GM21367 (cell line): ENCODE data around the gene ST7.

Source experiments
- ATAC-seq: cut with Tn5 transposase; IDR thresholded peaks from one replicate; pipeline ENCODE4 v1.9.1; 2021; ENCODE audit not compliant: unreplicated experiment

Gene ST7

GRCh38 chr7:117145333-117145732, 192.0 kb downstream of the ST7 start:
- ATAC-seq, result no peak

DNA sequence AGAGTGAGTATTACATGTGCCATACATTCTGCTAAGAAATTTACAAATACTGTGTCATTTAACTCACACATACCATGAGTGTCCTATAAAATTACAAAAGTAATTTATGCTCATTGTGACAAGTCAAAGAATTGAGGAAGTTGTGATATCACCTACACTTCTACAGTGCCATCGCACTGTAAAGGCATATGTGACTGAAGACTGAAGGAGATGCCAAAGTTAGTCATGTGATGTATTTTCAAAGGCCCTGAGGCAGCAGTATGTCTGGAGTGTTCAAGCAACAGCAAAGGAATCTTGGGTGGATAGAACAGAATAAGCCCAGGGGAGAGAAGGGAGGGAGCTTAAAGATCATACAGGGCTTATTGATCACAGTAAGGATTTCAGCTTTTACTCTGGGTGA, 192.8 kb downstream of the ST7 start:
- no peak for ATAC-seq

DNA sequence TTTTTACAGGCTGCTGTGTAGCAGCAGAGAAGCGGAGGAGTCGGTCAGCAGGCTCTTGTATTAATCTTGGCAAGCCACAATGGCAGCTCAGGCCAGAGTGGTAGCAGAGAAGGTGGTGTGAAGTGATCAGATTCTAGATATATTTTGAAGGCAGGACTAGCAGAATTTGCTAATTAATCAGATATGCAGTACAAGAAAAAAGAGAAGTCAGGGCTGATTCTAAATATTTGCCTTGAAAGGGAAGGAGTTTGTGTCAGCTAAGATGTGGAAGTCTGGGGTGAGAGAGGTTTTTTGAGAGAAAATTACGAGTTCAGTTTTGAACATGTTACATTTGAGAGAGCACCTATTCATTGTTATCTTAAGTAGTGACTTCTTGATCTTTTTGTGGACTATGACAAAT, 193.2 kb downstream of the ST7 start:
- ATAC-seq, result no peak

DNA sequence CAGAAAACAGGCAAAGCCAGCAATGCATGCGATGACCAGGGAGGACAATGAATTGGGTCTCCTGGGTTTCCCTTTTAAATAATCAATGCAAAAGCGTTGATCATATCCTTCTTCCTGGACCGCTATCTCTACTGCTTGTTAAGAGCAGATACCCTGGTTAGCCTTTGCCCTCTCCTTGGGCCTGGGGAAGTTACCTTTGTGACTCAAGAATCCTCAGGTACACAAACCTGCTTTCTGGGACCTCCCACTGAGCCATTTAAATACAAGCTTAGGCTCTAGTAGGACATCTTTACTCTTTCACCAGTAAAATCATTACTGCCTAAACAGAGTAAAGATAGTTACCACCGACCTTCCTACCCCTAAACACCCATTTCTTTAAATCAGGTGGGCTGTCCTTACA, 195.7 kb downstream of the ST7 start:
- no peak for ATAC-seq

- no peak for ATAC-seq
Measured at GRCh38 chr7:117149692-117150091, 196.4 kb downstream of the ST7 start.

- no peak for ATAC-seq
Measured at GRCh38 chr7:117152213-117153007, 199.1 kb downstream of the ST7 start.

DNA sequence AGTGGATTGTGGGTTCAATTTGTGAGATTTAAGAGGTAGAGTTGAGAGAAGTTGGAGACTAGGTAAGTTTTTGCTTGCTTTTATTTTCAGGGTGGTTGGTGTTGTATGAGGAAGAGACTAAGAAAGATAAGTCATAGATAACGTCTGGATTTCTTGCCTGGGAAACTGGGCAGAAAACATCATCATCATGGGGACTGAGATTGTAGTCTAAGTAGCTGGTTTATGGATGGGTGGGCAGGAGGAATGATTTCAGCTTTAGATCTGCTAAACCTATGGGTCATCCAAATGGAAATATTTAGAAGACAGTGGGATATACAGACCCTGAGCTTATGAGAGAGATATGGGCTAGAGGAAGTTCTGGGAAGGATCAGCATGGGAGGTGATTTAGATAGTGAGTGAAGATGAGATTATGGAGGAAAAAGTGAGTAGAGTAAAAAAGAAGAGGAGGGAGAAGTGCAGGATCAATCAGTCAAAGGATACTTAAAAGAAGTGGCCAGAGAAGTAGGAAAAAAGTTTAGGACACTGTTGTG, 199.8 kb downstream of the ST7 start:
- no peak for ATAC-seq

DNA sequence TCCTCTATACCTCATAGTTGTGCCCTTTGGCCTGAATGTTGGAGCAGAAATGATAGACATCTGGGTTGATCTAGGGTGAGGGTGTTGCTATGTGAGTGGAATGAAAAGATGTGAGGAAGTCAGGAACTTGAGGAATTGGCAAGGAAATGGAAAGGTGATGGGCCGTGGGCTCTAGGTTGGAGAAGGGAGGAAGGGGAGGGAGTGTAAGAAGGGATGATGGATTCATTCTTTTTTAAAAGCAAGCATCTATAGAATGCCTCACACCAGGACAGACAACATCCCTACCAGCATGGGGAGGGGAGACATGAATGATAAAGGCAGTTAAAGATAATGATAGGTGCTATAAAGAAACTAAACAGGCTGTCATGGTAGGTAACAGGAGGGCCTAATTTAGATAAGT, 201.4 kb downstream of the ST7 start:
- no peak for ATAC-seq

DNA sequence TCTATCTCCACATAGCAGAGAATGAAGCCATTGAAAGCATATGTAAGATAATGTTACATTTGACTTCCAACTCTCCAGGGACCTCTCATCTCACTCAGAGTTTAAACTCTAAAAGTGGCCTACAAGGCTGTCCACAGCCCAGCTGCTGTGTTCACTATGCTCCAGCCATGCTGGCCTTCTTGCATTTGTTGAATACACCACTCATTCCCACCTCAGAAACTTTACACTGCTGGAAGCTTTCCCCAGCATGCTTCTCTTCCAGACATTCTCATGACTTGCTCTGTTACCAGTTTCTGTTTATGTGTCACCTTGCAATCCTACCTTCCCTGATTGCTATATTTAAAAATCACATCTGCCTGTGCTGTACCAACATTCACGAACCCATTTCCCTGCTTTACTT, 202.4 kb downstream of the ST7 start:
- ATAC-seq, result no peak

- ATAC-seq, result no peak
Measured at GRCh38 chr7:117157241-117158209, 204.2 kb downstream of the ST7 start.

GRCh38 chr7:117158941-117159697, 205.8 kb downstream of the ST7 start:
- no peak for ATAC-seq

DNA sequence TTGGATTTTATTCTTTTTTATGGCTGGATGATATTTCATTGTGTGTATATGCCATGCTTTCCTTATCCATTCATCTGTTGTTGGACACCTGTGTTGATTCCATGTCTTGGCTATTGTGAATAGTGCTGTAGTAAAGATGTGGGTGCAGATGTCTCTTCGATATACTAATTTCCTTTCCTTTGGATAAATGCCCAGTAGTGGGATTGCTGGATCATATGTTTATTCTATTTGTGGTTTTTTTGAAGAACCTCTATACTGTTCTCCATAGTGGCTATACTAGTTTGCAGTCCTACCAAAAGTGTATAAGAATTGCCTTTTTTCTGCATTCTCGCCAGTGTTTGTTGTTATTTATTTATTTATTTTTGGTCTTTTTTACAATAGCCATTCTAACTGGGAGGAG, 209.8 kb downstream of the ST7 start:
- ATAC-seq, result no peak

DNA sequence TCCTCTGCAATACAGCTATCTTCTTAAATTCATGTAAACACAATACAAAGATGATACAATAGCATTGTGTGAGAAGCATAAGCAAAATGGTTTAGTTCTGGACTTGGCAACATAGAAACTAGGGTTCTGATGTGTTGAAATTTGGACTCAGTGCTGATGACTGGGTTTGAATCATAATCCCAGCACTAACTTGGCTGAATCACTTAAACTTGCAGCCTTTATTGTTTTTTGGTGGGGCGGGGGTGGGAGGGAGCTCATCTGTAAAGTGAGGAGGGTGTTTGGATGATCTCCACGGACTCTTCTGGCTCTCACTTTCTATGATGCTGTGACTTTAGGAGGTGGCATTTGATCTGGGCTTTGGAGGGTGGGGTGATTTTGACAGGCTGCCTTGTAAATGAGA, 211.3 kb downstream of the ST7 start:
- ATAC-seq, result no peak

- ATAC-seq, result peak; percentile 95
Measured at GRCh38 chr7:117165656-117166055, 212.4 kb downstream of the ST7 start.

DNA sequence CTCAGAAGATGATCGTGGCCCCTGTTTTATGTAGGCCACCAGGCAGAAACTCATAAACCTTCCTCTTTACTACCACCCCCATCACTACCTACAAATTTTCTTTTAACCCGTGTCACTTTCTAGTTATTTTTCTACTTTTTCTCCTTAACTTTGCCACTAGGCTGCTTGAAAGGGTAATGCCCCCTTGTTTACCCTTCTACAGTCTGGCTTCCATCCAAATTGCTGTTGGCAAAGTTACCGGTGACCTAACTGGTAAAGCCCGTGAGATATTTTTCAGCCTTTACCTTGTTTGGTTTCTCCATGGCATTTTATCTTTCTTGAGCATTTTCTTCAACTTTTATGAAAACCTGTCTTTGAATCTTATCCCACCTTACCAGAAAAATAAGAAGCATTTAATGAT, 216.6 kb downstream of the ST7 start:
- no peak for ATAC-seq

DNA sequence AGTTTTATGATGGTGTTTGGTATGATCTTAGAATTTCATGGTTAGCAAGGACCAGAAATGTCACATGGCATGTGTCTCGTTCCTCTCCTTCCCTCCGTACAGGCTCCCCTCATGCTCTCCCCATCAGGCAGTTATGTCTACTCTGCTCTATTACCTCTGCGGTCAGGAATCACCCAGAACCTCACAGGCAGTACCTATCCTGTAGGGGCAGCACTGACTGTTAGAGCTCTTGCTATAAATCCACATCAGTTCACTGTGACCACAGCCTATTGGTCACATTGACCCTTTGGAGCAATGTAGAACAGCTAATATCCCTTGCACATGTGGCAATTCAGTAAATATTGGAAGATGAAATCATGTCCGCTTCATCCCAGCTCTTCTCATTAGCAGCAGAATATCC, 217.8 kb downstream of the ST7 start:
- no peak for ATAC-seq

- no peak for ATAC-seq
Measured at GRCh38 chr7:117172283-117172682, 219.0 kb downstream of the ST7 start.

GRCh38 chr7:117173035-117173770, 219.9 kb downstream of the ST7 start:
- ATAC-seq, result no peak

GRCh38 chr7:117176206-117176605, 222.9 kb downstream of the ST7 start:
- ATAC-seq, result no peak

- no peak for ATAC-seq
Measured at GRCh38 chr7:117178600-117178999, 225.3 kb downstream of the ST7 start.
